NCI-H524 (cell line): Measurements from ENCODE around the gene TTLL12.
A peak's percentile ranks its signal among the peaks of the same experiment; 100 is the strongest.

Experiments used
- DNase-seq, 2 experiments: peaks; one replicate each; lab custom pipeline; 2025; lab: John Stamatoyannopoulos, UW

The TTLL12 gene

GRCh38 chr22:43172191-43172590 lies 14.7 kb downstream of the TTLL12 start:
- no peak for DNase-seq

- no peak for DNase-seq
These were observed 15.3 kb downstream of the TTLL12 start for GRCh38 chr22:43171607-43172006.

GRCh38 chr22:43171019-43171491 lies 15.9 kb downstream of the TTLL12 start:
- no peak for DNase-seq

GRCh38 chr22:43170131-43170480 lies 16.8 kb downstream of the TTLL12 start:
- DNase-seq = no peak

- no peak for DNase-seq
These were observed 17.4 kb downstream of the TTLL12 start for GRCh38 chr22:43169310-43170130.

- no peak for DNase-seq
These were observed 18.2 kb downstream of the TTLL12 start for GRCh38 chr22:43168471-43169309.

- DNase-seq = no peak
These were observed 19.8 kb downstream of the TTLL12 start for GRCh38 chr22:43167001-43167589.

- DNase-seq = no peak
These were observed 20.6 kb downstream of the TTLL12 start for GRCh38 chr22:43166132-43166930.

- DNase-seq = no peak
These were observed 22.3 kb downstream of the TTLL12 start for GRCh38 chr22:43164636-43165035.

- DNase-seq = no peak
These were observed 23.6 kb downstream of the TTLL12 start for GRCh38 chr22:43163241-43163795.

GRCh38 chr22:43162412-43163150 lies 24.4 kb downstream of the TTLL12 start:
- no peak for DNase-seq

GRCh38 chr22:43160497-43161126 lies 26.3 kb downstream of the TTLL12 start:
- no peak for DNase-seq

- DNase-seq = no peak
These were observed 27.3 kb downstream of the TTLL12 start for GRCh38 chr22:43159484-43160178.

GRCh38 chr22:43158778-43159483 lies 28.0 kb downstream of the TTLL12 start:
- no peak for DNase-seq

- DNase-seq = no peak
These were observed 28.9 kb downstream of the TTLL12 start for GRCh38 chr22:43157874-43158546.

- DNase-seq = no peak
These were observed 30.5 kb downstream of the TTLL12 start for GRCh38 chr22:43156413-43156812.

GRCh38 chr22:43155789-43156188 lies 31.1 kb downstream of the TTLL12 start:
- peak; percentile 32 to 72 for DNase-seq

- DNase-seq = no peak
These were observed 31.9 kb downstream of the TTLL12 start for GRCh38 chr22:43154887-43155536.
